H9 (cell line): Measurements from ENCODE around the gene PIP4K2B. TPM values are rescaled to one million over a fixed set of nuclear protein-coding genes. Genes with fewer than 3 reads are reported as not detected.

Experiments used
- DNase-seq: peaks from one replicate; pipeline ENCODE4 v3.0.0-alpha.2; 2017
- H2AFZ ChIP-seq: one replicate; pipeline ENCODE4 v1.6.1; 2013; ENCODE audit warnings: mild to moderate bottlenecking, low read length, control low read depth, moderate library complexity
- H2AK5ac ChIP-seq: 2 replicates; pipeline ENCODE4 v1.6.1; 2013; ENCODE audit warnings: low read length, control low read depth, mixed read lengths; ENCODE audit not compliant: insufficient read length
- H2BK120ac ChIP-seq: one replicate; pipeline ENCODE4 v1.6.1; 2013; ENCODE audit warnings: low read depth, mild to moderate bottlenecking, low read length, control low read depth, inconsistent platforms; ENCODE audit not compliant: poor library complexity, severe bottlenecking
- H2BK12ac ChIP-seq: 2 replicates; pipeline ENCODE4 v1.6.1; 2013; ENCODE audit warnings: low read length, control low read depth, mixed read lengths, low read depth; ENCODE audit not compliant: insufficient read length
- H2BK15ac ChIP-seq: 2 replicates; pipeline ENCODE4 v1.6.1; 2013; ENCODE audit warnings: low read depth, low read length, control low read depth
- H2BK20ac ChIP-seq: one replicate; pipeline ENCODE4 v1.6.1; 2013; ENCODE audit warnings: low read depth, mild to moderate bottlenecking, low read length, control low read depth, inconsistent platforms; ENCODE audit not compliant: poor library complexity, severe bottlenecking
- H2BK5ac ChIP-seq: 2 replicates; pipeline ENCODE4 v1.6.1; 2013; ENCODE audit warnings: low read length, control low read depth, mixed read lengths; ENCODE audit not compliant: insufficient read length
- H3K14ac ChIP-seq: 2 replicates; pipeline ENCODE4 v1.6.1; 2013; ENCODE audit warnings: low read length, control low read depth; ENCODE audit not compliant: insufficient read depth
- H3K18ac ChIP-seq: 2 replicates; pipeline ENCODE4 v1.6.1; 2013; ENCODE audit warnings: low read depth, mild to moderate bottlenecking, mixed read lengths, low read length, control low read depth; ENCODE audit not compliant: insufficient read length
- H3K23ac ChIP-seq: 2 replicates; pipeline ENCODE4 v1.6.1; 2013; ENCODE audit warnings: low read length, control low read depth, mixed read lengths, low read depth; ENCODE audit not compliant: insufficient read length
- H3K23me2 ChIP-seq: 2 replicates; pipeline ENCODE4 v1.6.1; 2013; ENCODE audit warnings: low read depth, mild to moderate bottlenecking, mixed read lengths, low read length, control low read depth; ENCODE audit not compliant: insufficient read length, poor library complexity, severe bottlenecking
- H3K27ac ChIP-seq: 2 replicates; pipeline ENCODE4 v1.5.1; 2013; ENCODE audit warnings: low read length, control low read depth, mixed read lengths, low read depth; ENCODE audit not compliant: insufficient read length
- H3K27me3 ChIP-seq: 2 replicates; pipeline ENCODE4 v1.6.1; 2013; ENCODE audit warnings: low read length, control low read depth, inconsistent platforms; ENCODE audit not compliant: insufficient read depth
- H3K4ac ChIP-seq: 2 replicates; pipeline ENCODE4 v1.6.1; 2013; ENCODE audit warnings: low read depth, mild to moderate bottlenecking, control low read depth, inconsistent platforms, low read length, moderate library complexity
- H3K4me1 ChIP-seq: 2 replicates; pipeline ENCODE4 v1.6.1; 2013; ENCODE audit warnings: low read length, control low read depth, inconsistent platforms; ENCODE audit not compliant: insufficient read depth
- H3K4me2 ChIP-seq: 2 replicates; pipeline ENCODE4 v1.6.1; 2013; ENCODE audit warnings: low read length, control low read depth, mixed read lengths; ENCODE audit not compliant: insufficient read length, insufficient read depth
- H3K56ac ChIP-seq: 2 replicates; pipeline ENCODE4 v1.6.1; 2013; ENCODE audit warnings: low read depth, mild to moderate bottlenecking, mixed read lengths, low read length, control low read depth; ENCODE audit not compliant: insufficient read length
- H3K79me1 ChIP-seq: 2 replicates; pipeline ENCODE4 v1.6.1; 2013; ENCODE audit warnings: low read depth, mild to moderate bottlenecking, moderate library complexity, low read length, control low read depth, inconsistent platforms; ENCODE audit not compliant: insufficient read depth, poor library complexity, severe bottlenecking
- H3K79me2 ChIP-seq: 2 replicates; pipeline ENCODE4 v1.6.1; 2013; ENCODE audit warnings: low read length, control low read depth, inconsistent platforms; ENCODE audit not compliant: insufficient read depth
- H3K9ac ChIP-seq: 2 replicates; pipeline ENCODE4 v1.6.1; 2013; ENCODE audit warnings: low read length, control low read depth, mixed read lengths; ENCODE audit not compliant: insufficient read length; ENCODE audit errors: extremely low read depth
- H3K9me3 ChIP-seq: one replicate; pipeline ENCODE4 v1.6.1; 2013; ENCODE audit warnings: low read depth, low read length, inconsistent platforms; ENCODE audit not compliant: control insufficient read depth
- H3T11ph ChIP-seq: one replicate; pipeline ENCODE4 v1.6.1; 2013; ENCODE audit warnings: mild to moderate bottlenecking, low read length, control low read depth, inconsistent platforms
- H4K20me1 ChIP-seq: one replicate; pipeline ENCODE4 v1.6.1; 2013; ENCODE audit not compliant: control insufficient read depth, insufficient read length, insufficient read depth
- H4K5ac ChIP-seq: 2 replicates; pipeline ENCODE4 v1.6.1; 2013; ENCODE audit warnings: low read depth, mild to moderate bottlenecking, mixed read lengths, low read length, control low read depth; ENCODE audit not compliant: insufficient read length
- H4K8ac ChIP-seq: replicated peaks from 2 replicates; pipeline ENCODE4 v1.6.1; 2013; ENCODE audit warnings: low read length, control low read depth, mixed read lengths, low read depth; ENCODE audit not compliant: insufficient read length
- H4K91ac ChIP-seq: 2 replicates; pipeline ENCODE4 v1.6.1; 2013; ENCODE audit warnings: low read depth, mild to moderate bottlenecking, moderate library complexity, mixed read lengths, low read length, control low read depth; ENCODE audit not compliant: insufficient read length
- H3K27ac Mint-ChIP-seq, 3 experiments: 2 replicates in 2 of 3; 3 replicates in 1 of 3; pipeline ENCODE4 v1.8.0; 2020 to 2021; ENCODE audit warnings: mixed read lengths in 3 of 3, mild to moderate bottlenecking in 1 of 3, moderate library complexity in 1 of 3
- H3K27me3 Mint-ChIP-seq: 2 replicates; pipeline ENCODE4 v1.8.0; 2021; ENCODE audit warnings: low read depth, mild to moderate bottlenecking, moderate library complexity, mixed read lengths
- H3K36me3 Mint-ChIP-seq, 3 experiments: 2 replicates in 2 of 3; 3 replicates in 1 of 3; pipeline ENCODE4 v1.8.0; 2020 to 2021; ENCODE audit warnings: low read depth in 3 of 3, mixed read lengths in 3 of 3; ENCODE audit not compliant: insufficient read depth in 1 of 3
- H3K4me1 Mint-ChIP-seq, 2 experiments: 2 replicates each; pipeline ENCODE4 v1.8.0; 2020; ENCODE audit warnings: mixed read lengths in 2 of 2
- H3K4me3 Mint-ChIP-seq, 2 experiments: 2 replicates in 1 of 2; 3 replicates in 1 of 2; pipeline ENCODE4 v1.8.0; 2020 to 2021; ENCODE audit warnings: mild to moderate bottlenecking in 2 of 2, mixed read lengths in 2 of 2, moderate library complexity in 1 of 2
- H3K9me3 Mint-ChIP-seq, 2 experiments: 2 replicates in 1 of 2; 3 replicates in 1 of 2; pipeline ENCODE4 v1.8.0; 2020; ENCODE audit warnings: mild to moderate bottlenecking in 2 of 2, mixed read lengths in 2 of 2, moderate library complexity in 1 of 2
- WGBS: extraction: QIAGEN DNeasy Blood & Tissue Kit; methylation state at CpG from one replicate; pipeline ENCODE4 v1.1.7; 2013; ENCODE audit warnings: missing lambda C conversion rate, low lambda C conversion rate, mixed read lengths; ENCODE audit not compliant: insufficient read length; ENCODE audit errors: extremely low coverage; 5-methylcytosine and 5-hydroxymethylcytosine counted together
- total RNA-seq: library from RNA; stranded (reverse); gene quantifications from 2 replicates; pipeline ENCODE4 v1.2.1, GENCODE V29; 2021
- TF ChIP-seq, protein P1 (sequence below): fragments of 200-600 bp; sonication (generic); conservative IDR thresholded peaks from 3 replicates; pipeline ENCODE4 v1.8.0; 2021; ENCODE audit warnings: antibody characterized with exemption, mild to moderate bottlenecking

PIP4K2B gene
- total RNA-seq, 1 experiment from 2014 or later, result 61.9 TPM

DNA sequence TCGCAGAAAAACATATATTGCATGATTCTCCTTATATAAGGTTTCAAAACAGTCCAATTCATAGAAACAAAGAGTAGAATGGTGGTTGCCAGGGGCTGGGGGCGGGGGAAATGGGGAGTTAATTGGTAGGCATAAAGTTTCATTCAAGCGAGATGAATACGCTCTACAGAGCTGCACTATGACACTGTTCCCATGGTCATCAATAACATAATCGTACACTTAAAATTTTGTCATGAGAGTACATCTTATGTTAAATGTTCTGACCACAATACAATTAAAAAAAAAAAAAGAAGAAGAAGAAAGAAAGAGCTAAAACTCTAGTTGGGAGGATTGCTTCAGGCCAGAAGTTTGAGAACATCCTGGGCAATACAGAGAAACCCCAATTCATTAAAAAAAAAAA lies 5.1 kb downstream of the PIP4K2B start:
- Histone ChIP-seq H3K4me2 (no peak overlapping the region), H2BK12ac (no peak overlapping the region), H3K18ac (no peak overlapping the region), H3K9ac (no peak overlapping the region), H3K27me3 (no peaks in the 10 kb centered on the region), H4K8ac (no peak overlapping the region), H3K14ac (no peak overlapping the region), H3K4ac (no peak overlapping the region), H3K79me2 (peaks cover 26% of the 10 kb centered on the region; the same call in 1 of the 2 replicates), H3K23ac (no peak overlapping the region), H2BK120ac (no peak overlapping the region), H2BK20ac (no peak overlapping the region), H3K4me1 (no peaks in the 10 kb centered on the region; the same call in 1 of the 2 replicates), H3K9me3 (no peaks in the 10 kb centered on the region), H2BK5ac (no peak overlapping the region), H4K5ac (no peak overlapping the region), H3K27ac (no peak overlapping the region), H2AK5ac (no peak overlapping the region), H2AFZ (no peak overlapping the region), H2BK15ac (no peak overlapping the region), H3K23me2 (peaks cover 5% of the 10 kb centered on the region), H4K91ac (no peak overlapping the region), H4K20me1 (no peaks in the 10 kb centered on the region), H3K56ac (no peak overlapping the region), H3K79me1 (peaks cover 3% of the 10 kb centered on the region), H3T11ph (no peak overlapping the region)
- H3K36me3 Mint-ChIP-seq, result peaks cover 10 to 38% (median 23%) of the 10 kb centered on the region in 3 experiments
- no peaks in the 10 kb centered on the region; the same call in 1 of the 2 replicates for H3K27me3 Mint-ChIP-seq
- no peak for DNase-seq
- H3K27ac Mint-ChIP-seq, result no peak overlapping the region; a peak in 1 of 7 replicates
- no CpG with 5 or more reads among the region's 5 CpGs for WGBS
- TF ChIP-seq, protein P1, sequence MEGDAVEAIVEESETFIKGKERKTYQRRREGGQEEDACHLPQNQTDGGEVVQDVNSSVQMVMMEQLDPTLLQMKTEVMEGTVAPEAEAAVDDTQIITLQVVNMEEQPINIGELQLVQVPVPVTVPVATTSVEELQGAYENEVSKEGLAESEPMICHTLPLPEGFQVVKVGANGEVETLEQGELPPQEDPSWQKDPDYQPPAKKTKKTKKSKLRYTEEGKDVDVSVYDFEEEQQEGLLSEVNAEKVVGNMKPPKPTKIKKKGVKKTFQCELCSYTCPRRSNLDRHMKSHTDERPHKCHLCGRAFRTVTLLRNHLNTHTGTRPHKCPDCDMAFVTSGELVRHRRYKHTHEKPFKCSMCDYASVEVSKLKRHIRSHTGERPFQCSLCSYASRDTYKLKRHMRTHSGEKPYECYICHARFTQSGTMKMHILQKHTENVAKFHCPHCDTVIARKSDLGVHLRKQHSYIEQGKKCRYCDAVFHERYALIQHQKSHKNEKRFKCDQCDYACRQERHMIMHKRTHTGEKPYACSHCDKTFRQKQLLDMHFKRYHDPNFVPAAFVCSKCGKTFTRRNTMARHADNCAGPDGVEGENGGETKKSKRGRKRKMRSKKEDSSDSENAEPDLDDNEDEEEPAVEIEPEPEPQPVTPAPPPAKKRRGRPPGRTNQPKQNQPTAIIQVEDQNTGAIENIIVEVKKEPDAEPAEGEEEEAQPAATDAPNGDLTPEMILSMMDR, result no peak
- no peak overlapping the region for H3K4me3 Mint-ChIP-seq
- peaks cover 0 to 3% of the 10 kb centered on the region in 2 experiments; a peak in 1 of 5 replicates for H3K9me3 Mint-ChIP-seq
- peaks cover 33 to 34% of the 10 kb centered on the region in 2 experiments for H3K4me1 Mint-ChIP-seq
